Activated T-cell treated with anti-CD3 and anti-CD28 coated beads, Interleukin-2, amount 50 U/mL, for 48 hours (primary cell): ENCODE data around the gene PLEKHA7.
"Not testable (repeated sequence)": the region's sequence is repeated elsewhere in the genome, so short reads cannot be mapped to it uniquely, and the experiment has no call there.

Experiments
- DNase-seq, 2 experiments: peaks; one replicate each; pipeline ENCODE4 v3.0.0-alpha.2; 2020

PLEKHA7 gene

DNA sequence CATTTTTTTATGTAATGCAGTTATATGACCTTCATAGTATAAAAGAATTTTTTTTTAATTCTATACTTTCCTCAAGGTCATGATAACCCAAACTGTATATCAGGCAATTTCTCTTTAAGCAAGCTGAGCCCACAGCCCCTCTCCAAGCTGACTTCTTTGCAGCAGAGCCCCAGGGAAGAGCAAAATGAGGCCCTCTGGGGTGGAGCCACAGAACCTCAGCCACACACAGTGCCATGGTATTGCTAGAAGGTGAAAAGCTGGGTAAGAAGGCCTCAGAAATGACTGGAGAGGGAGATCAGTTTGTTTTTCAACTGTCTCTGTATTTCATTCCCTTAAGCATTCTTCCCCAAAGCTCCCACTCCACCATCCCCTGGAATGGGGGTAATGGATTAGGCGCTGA is 108.8 kb downstream of the PLEKHA7 start:
- DNase-seq = no peak

- not testable (repeated sequence) for DNase-seq
These were observed 109.5 kb downstream of the PLEKHA7 start for GRCh38 chr11:16904761-16905160.

GRCh38 chr11:16902781-16903378 is 111.3 kb downstream of the PLEKHA7 start:
- no peak for DNase-seq

GRCh38 chr11:16902182-16902581 is 112.0 kb downstream of the PLEKHA7 start:
- peak in 1 of 2 experiments; percentile 53 for DNase-seq

DNA sequence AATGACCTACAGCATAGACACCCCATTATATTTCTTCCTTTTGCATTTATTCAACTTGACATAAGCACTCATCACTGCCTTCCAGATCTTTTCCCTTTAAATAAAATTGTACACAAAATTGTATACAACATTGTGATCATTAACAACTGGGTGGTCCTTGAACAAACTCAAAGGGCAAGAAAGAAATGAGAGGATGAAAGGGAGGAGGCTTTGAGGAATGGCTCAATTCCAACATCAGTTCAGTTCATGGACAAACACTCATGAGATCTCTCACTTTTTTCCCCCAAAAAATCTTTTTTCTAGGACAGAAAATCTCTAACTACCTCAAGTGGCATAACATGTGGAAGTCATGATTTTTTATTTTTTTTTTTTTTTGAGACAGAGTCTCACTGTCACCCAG is 113.7 kb downstream of the PLEKHA7 start:
- no peak for DNase-seq

DNA sequence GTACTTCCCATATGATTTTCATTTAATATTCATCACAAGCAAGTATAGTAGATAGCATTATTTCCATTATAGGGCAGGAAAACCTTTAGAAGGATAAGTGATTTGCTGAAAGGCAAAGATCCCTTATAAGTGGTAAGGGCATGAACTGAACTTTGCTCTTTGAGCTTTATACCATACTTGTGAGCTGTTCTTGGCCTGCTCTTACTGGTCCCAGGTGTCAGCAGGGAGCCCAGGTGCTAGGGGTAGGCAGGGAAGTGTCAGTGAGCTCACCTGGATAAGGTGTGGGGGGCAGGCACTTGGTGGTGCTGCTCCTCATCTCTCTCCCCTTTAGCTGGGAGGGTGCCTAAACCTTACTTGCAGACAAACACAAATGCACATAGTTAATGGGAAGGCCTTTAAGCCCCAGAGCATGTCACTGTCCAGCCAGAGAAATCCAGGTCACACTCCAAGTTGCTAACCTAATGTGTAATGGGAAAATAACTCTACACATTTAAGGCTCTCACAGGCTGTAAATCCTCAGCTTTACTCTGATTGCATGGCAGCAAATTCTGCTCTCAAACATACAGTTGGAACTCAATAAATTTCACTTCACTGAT is 114.4 kb downstream of the PLEKHA7 start:
- DNase-seq = no peak

DNA sequence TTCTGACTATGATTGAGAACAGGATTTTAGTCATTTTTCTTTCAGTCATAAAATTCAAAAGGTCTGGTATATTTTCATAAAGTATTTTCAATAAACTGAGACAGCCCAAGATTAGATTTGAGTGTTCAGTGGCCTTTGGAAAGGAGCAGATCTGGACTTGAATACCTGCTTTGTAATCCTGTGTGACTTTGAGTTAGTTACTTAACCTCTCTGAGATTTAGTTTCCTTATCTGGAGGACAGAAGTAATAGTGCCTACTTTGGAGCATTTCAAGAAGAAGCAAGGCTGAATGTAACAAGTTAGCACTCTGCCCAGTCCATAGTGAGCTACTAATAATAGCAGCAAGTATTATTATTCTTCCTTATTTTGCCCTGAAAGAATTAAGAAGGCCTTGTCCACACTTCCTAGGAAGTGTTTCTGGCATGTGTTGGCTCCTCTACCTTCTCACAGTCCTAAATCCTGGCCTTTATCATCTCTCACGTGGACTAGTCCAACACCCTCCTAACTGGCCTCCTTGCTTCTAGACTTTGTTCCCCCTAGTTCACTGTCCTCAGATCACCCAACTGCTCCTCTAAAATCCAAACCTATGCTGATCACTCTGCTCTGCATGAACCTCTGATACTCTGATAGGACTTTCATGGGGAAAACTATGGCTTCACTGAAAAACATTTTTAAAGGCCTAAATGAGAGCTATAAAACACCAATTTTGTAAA is 115.8 kb downstream of the PLEKHA7 start:
- no peak for DNase-seq

- no peak for DNase-seq
These were observed 116.6 kb downstream of the PLEKHA7 start for GRCh38 chr11:16897470-16898061.

DNA sequence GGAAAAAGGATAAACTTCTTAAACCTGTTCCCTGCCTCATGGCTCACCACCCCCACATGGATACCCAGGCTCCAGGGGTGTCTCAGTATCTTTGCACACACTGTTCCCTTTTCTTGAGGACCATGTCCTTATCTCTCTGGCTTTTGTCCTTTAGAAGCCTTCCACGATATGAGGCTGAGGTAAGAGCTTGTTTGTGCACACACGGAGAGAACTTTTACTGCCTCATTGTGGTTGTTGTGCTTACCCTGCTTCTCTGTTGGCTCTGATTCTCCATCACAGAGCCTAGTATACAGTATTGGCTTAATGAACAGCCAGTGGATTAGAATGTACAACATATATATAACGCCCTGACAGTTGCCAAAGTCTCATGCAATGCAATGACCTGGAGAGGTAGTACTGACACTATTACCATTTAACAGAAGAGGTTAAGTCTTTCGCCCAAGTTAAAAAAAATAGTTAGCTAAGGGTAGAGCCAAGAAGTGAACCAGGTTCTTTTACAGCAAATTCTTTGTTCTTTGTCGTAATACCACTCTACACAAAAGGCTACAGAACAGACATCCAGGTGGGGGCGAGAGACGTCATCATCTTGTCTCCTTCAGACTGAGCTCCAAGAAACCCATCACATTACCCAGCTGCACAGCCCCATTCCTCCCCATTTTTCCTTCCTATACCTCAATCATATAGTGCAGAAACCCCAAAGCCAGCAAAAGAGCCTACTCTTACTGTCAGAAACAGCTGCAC is 117.3 kb downstream of the PLEKHA7 start:
- DNase-seq = no peak

- no peak for DNase-seq
These were observed 118.9 kb downstream of the PLEKHA7 start for GRCh38 chr11:16895306-16895705.

- no peak for DNase-seq
These were observed 120.7 kb downstream of the PLEKHA7 start for GRCh38 chr11:16893456-16894066.

- no peak for DNase-seq
These were observed 122.2 kb downstream of the PLEKHA7 start for GRCh38 chr11:16891964-16892363.

GRCh38 chr11:16891165-16891564 is 123.0 kb downstream of the PLEKHA7 start:
- DNase-seq = no peak

DNA sequence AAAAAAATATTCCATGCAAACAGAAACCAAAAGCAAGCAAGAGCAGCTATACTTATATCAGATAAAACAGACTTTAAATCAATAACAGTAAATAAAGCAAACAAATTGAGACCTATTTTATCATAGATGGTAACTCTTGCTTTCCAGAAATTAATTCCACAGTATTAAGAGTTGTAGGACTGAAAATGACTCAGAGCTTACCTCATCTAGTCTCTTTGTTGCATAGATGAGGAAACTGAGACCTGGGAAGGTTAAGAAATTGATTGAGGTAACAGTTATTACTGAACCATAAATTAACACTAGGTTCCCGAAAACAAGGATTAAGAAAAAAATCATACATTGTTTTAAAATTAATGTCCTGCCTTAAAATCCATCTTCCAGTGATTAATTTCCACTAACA is 123.8 kb downstream of the PLEKHA7 start:
- DNase-seq = no peak

DNA sequence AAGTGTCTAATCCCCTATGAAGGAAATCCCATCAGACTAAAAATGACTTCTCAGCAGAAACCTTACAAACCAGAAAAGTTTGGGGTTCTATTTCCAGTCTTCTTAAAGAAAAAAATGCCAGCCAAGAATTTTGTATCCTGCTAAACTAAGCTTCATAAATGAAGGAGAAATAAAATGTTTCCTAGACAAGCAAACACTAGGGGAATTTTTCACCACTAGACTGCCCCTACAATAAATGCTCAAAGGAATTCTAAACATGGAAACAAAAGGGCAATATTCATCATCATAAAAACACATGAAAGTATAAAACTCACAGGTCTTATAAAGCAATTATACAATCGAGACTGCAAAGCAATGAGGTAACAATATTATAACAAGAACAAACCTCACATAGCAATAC is 124.3 kb downstream of the PLEKHA7 start:
- no peak for DNase-seq

DNA sequence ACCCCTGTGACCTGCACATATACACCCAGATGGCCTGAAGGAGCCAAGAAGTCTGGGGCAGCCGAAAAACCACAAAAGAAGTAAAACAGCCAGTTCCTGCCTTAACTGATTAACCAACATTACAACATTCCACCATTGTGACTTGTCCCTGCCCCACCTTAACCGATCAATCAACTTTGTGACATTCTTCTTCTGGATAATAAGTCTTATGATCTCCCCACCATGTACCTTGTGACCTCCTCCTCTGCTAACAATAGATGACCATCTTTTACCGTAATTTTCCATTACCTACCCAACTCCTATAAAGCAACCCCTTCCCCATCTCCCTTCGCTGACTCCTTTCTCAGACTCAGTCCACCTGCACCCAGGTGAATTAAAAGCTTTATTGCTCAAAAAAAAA is 125.2 kb downstream of the PLEKHA7 start:
- DNase-seq = not testable (repeated sequence)

DNA sequence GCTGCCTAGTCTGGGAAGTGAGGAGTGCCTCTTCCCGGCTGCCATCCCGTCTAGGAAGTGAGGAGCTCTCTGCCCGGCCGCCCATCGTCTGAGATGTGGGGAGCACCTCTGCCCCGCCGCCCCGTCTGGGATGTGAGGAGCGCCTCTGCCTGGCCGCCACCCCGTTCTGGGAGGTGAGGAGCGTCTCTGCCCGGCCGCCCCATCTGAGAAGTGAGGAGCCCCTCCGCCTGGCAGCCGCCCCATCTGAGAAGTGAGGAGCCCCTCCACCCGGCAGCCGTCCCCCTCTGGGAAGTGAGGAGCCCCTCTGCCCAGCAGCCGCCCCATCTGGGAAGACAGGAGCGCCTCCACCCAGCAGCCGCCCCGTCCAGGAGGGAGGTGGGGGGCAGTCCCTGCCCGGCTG is 126.3 kb downstream of the PLEKHA7 start:
- DNase-seq = not testable (repeated sequence)

DNA sequence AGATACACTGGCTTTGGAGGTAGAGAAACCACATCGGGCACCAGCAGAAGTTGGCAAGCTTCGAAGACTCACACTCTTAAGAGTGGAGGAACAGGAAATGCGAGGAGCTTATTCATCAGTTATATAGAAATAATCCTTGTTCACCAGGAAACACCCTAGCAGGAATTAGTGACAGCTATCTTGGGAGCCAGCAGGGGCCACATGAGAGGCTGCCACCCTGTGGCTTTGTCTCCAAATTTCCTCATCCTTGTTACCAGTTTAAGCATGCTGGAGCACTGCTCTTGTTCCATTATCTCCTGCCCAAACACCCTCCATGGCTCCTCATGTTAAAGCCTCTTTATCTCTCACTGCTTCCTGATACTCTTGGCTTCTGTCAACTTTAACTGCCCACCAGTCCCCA is 131.0 kb downstream of the PLEKHA7 start:
- no peak for DNase-seq

DNA sequence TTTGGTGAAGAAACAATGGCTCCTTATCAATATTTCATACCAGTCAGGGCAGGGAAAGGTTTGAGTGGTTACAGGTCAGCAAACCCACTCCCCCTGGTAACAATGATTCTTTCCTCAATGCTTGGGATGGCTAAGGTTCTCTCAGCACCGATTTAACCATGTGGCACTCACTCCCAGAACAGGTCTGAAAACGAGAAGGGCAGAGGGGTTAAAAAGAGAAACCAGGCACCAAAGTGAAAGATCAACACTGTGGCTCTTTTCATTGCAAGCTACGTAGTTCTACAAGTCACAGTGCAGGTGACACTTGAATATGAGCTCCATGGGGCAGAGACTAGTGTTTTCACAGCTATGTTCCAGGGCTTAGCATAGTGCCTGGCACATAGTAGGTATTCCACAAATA is 132.4 kb downstream of the PLEKHA7 start:
- no peak for DNase-seq

GRCh38 chr11:16881074-16881709 is 133.0 kb downstream of the PLEKHA7 start:
- no peak for DNase-seq

DNA sequence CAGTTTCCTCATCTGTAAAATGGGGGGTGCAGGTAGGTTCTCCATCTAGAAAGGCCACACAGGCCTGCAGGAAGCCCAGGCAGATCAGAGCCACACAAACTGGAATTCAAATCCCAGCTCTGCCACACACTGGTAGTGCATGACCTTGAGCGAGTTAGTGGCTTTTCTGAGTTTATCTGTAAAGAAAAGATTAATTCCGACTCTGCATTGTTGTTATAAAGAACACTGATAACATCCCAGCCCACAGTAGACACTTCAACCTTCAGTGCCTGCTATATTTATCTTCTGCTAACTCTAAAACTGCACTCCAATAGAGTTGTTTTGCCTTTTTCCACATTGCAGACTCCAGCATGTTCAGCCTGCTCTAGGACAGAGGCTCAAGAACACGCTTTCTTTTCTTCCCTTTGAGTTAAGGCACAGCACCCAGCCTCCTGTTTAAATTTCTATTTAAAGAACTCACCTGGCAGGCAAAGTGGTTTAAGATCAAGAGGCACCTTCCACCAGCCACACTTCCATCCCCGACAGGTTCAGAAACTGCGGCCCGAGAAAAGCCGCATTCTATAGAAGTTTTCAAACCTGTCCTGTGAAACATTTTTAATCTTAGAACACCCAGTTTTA is 133.9 kb downstream of the PLEKHA7 start:
- no peak for DNase-seq

DNA sequence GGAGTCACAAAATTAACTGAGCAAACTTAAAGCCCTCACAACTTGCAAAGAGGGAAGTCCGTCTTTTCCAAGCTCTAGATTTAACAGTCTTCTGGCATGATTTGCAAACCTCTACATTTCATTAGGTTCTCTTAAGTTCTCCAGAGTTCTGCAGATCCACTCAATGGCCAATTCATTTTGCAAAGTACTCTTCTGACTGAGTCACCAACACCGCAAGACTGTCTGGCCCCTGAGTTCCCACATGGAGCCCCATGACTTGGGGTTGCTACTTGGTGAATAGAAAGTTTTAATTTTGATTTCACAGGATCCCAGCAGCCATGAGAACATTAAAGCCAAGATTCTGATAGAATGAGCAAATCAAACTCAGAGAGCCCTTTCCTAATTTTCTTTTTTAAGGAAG is 134.5 kb downstream of the PLEKHA7 start:
- no peak for DNase-seq
